Tibial nerve (tissue), 4 donors: ENCODE results near the gene PRKCG. TPM values are rescaled to one million over a fixed set of nuclear protein-coding genes. Genes with fewer than 3 reads are reported as not detected.
A peak's percentile ranks its signal among the peaks of the same experiment; 100 is the strongest.

Experiments
- DNase-seq, 2 donors: peaks; one replicate each; pipeline ENCODE4 v3.0.0-alpha.2; 2019; ENCODE audit warnings: low spot score in 2 of 2
- H3K27ac ChIP-seq, 4 donors: fragments of 200-600 bp; sonication (generic) in 3 of 4; one replicate each; pipeline ENCODE4 v1.5.1; 2017 to 2019; ENCODE audit warnings: mild to moderate bottlenecking in 1 of 4
- H3K27me3 ChIP-seq, 2 donors: fragments of 200-600 bp; sonication (generic) in 1 of 2; one replicate each; pipeline versions ENCODE4 v1.5.1 to v1.6.0; 2017 to 2019
- H3K36me3 ChIP-seq, 3 donors: fragments of 200-600 bp; sonication (generic); one replicate each; pipeline ENCODE4 v1.5.1; 2018 to 2019
- H3K4me1 ChIP-seq, 4 donors: fragments of 200-600 bp; sonication (generic) in 3 of 4; one replicate each; pipeline ENCODE4 v1.5.1; 2017 to 2019
- H3K4me3 ChIP-seq, 4 donors: fragments of 200-600 bp; sonication (generic) in 3 of 4; one replicate each; pipeline ENCODE4 v1.5.1; 2017 to 2019; ENCODE audit warnings: mild to moderate bottlenecking in 1 of 4, moderate library complexity in 1 of 4
- H3K9me3 ChIP-seq, 4 donors: fragments of 200-600 bp; sonication (generic) in 3 of 4; one replicate each; pipeline ENCODE4 v1.5.1; 2017 to 2019
- CTCF ChIP-seq, 5 experiments: fragments of 200-600 bp in 3 of 5; fragments of 450-650 bp in 2 of 5; sonication (generic) in 3 of 5; IDR thresholded peaks; one replicate each; pipeline ENCODE4 v1.5.1; 2016 to 2019; ENCODE audit warnings: antibody characterized with exemption in 5 of 5, mild to moderate bottlenecking in 3 of 5, moderate library complexity in 2 of 5
- EP300 ChIP-seq, 2 donors: sonication (generic); formaldehyde crosslinking; IDR thresholded peaks; one replicate each; pipeline ENCODE4 v1.6.1; 2017; ENCODE audit warnings: antibody characterized with exemption in 2 of 2, mild to moderate bottlenecking in 1 of 2
- POLR2A ChIP-seq, 2 donors: fragments of 450-650 bp; IDR thresholded peaks; one replicate each; pipeline ENCODE4 v1.6.1; 2017; ENCODE audit warnings: antibody characterized with exemption in 2 of 2, mild to moderate bottlenecking in 2 of 2, moderate library complexity in 2 of 2
- WGBS, 2 donors: methylation state at CpG; one replicate each; pipeline ENCODE4 v1.1.5; 2018; 5-methylcytosine and 5-hydroxymethylcytosine counted together
- total RNA-seq, 4 donors: library from RNA; depleted of rRNA; stranded (reverse); fragments of >200 nt; gene quantifications; one replicate each; pipeline ENCODE4 v1.1.0, GENCODE V29; 2016

PRKCG gene
- total RNA-seq, 4 donors from 2014 or later, result not detected

- H3K4me3 ChIP-seq, result no peak overlapping the region
- WGBS, 2 donors, result 39 to 42% methylated on average over 11 of the region's 11 CpGs
- H3K27me3 ChIP-seq, result peaks cover 0 to 10% of the 10 kb centered on the region in 2 donors
- peak overlapping the region in 2 of 4 donors; percentile 17 to 36 for H3K27ac ChIP-seq
- DNase-seq, result peak in 1 of 2 donors; percentile 15
- no peaks in the 10 kb centered on the region for H3K36me3 ChIP-seq
- H3K9me3 ChIP-seq, result no peaks in the 10 kb centered on the region
- H3K4me1 ChIP-seq, result peaks cover 0 to 7% (median 0%) of the 10 kb centered on the region in 4 donors
- TF ChIP-seq EP300 (IDR thresholded peaks at IDR 0.05) (peak; percentile 20 to 72), CTCF (IDR thresholded peaks at IDR 0.05) (no peak)
These were observed 32.7 kb upstream of the PRKCG start for GRCh38 chr19:53849237-53849676.

- H3K27me3 ChIP-seq, result peaks cover 0 to 9% of the 10 kb centered on the region in 2 donors
These were observed 28.3 kb upstream of the PRKCG start for GRCh38 chr19:53853707-53854106.

GRCh38 chr19:53864308-53864836 lies 17.6 kb upstream of the PRKCG start:
- H3K27me3 ChIP-seq, result peaks cover 0 to 6% of the 10 kb centered on the region in 2 donors
- no peak overlapping the region for H3K4me3 ChIP-seq
- peaks cover 0 to 32% (median 19%) of the 10 kb centered on the region in 4 donors for H3K4me1 ChIP-seq
- no peaks in the 10 kb centered on the region for H3K9me3 ChIP-seq
- H3K27ac ChIP-seq, result no peak overlapping the region
- no peak for DNase-seq
- no peaks in the 10 kb centered on the region for H3K36me3 ChIP-seq
- WGBS, 2 donors, result 36 to 47% methylated on average over 6 of the region's 6 CpGs
- no peak for TF ChIP-seq EP300 (IDR thresholded peaks at IDR 0.05)
- no peak for TF ChIP-seq CTCF (IDR thresholded peaks at IDR 0.05)
- no peak for TF ChIP-seq POLR2A (IDR thresholded peaks at IDR 0.05)

More at GRCh38 chr19:53853707-53854106, 28.3 kb upstream of the PRKCG start:
- no peaks in the 10 kb centered on the region for H3K9me3 ChIP-seq
- H3K4me3 ChIP-seq, result no peak overlapping the region
- no peaks in the 10 kb centered on the region for H3K36me3 ChIP-seq
- WGBS, 2 donors, result 84 to 91% methylated on average over 2 of the region's 2 CpGs
- TF ChIP-seq POLR2A (IDR thresholded peaks at IDR 0.05) (no peak), EP300 (IDR thresholded peaks at IDR 0.05) (no peak), CTCF (IDR thresholded peaks at IDR 0.05) (no peak)
- no peak overlapping the region for H3K27ac ChIP-seq
- DNase-seq, result no peak
- H3K4me1 ChIP-seq, result peaks cover 0 to 7% (median 0%) of the 10 kb centered on the region in 4 donors

- peak overlapping the region in 3 of 4 donors; percentile 95 to 97 (median 96) for H3K27ac ChIP-seq
- peaks cover 0 to 42% (median 19%) of the 10 kb centered on the region in 4 donors for H3K4me1 ChIP-seq
- no peaks in the 10 kb centered on the region for H3K9me3 ChIP-seq
- DNase-seq, result no peak
- no peak for TF ChIP-seq CTCF (IDR thresholded peaks at IDR 0.05)
- 61 to 66% methylated on average over 7 to 9 of the region's 9 CpGs for WGBS, 2 donors
- no peaks in the 10 kb centered on the region for H3K36me3 ChIP-seq
- H3K4me3 ChIP-seq, result peak overlapping the region in 1 of 4 donors; percentile 83
- no peaks in the 10 kb centered on the region for H3K27me3 ChIP-seq
These were observed 16.5 kb upstream of the PRKCG start for GRCh38 chr19:53865523-53865917.

- peak overlapping the region; percentile 70 to 83 (median 75) for H3K4me3 ChIP-seq
- no peaks in the 10 kb centered on the region for H3K9me3 ChIP-seq
- H3K36me3 ChIP-seq, result no peaks in the 10 kb centered on the region
- no peaks in the 10 kb centered on the region for H3K27me3 ChIP-seq
- 3 to 4% methylated on average over 28 to 34 of the region's 50 CpGs for WGBS, 2 donors
- H3K27ac ChIP-seq, result peak overlapping the region; percentile 83 to 97 (median 96)
- peaks cover 0 to 48% (median 21%) of the 10 kb centered on the region in 4 donors for H3K4me1 ChIP-seq
- TF ChIP-seq EP300 (IDR thresholded peaks at IDR 0.05) (no peak), POLR2A (IDR thresholded peaks at IDR 0.05) (no peak), CTCF (IDR thresholded peaks at IDR 0.05) (peak in 1 of 5 experiments; percentile 20)
- DNase-seq, result peak in 1 of 2 donors; percentile 61
These were observed 15.8 kb upstream of the PRKCG start for GRCh38 chr19:53865918-53866864.
